Heart left ventricle (tissue), 16 donors: ENCODE measurements around the gene CEP131. TPM values are rescaled to one million over a fixed set of nuclear protein-coding genes. Genes with fewer than 3 reads are reported as not detected.

ENCODE experiments used
- ATAC-seq, 4 donors: fragments of 200-7000 bp; cut with Tn5 transposase; one replicate each; pipeline ENCODE4 v1.9.1; 2020 to 2022; ENCODE audit warnings: moderate library complexity in 4 of 4, mild to moderate bottlenecking in 3 of 4, moderate number of reproducible peaks in 1 of 4
- DNase-seq, 5 donors: peaks; one replicate each; pipeline ENCODE4 v3.0.0-alpha.2; 2020
- H3K27ac ChIP-seq, 12 donors: fragments of 200-600 bp; sonication (generic) in 4 of 12; one replicate each; pipeline versions ENCODE4 v1.5.0 to v1.8.0; 2016 to 2022; ENCODE audit warnings: mild to moderate bottlenecking in 2 of 12
- H3K27me3 ChIP-seq, 9 donors: fragments of 200-600 bp; sonication (generic) in 2 of 9; one replicate each; pipeline versions ENCODE4 v1.5.1 to v1.8.0; 2016 to 2022; ENCODE audit warnings: mild to moderate bottlenecking in 3 of 9
- H3K36me3 ChIP-seq, 9 donors: fragments of 200-600 bp; sonication (generic) in 2 of 9; one replicate each; pipeline versions ENCODE4 v1.5.0 to v1.8.0; 2018 to 2022; ENCODE audit warnings: mild to moderate bottlenecking in 2 of 9
- H3K4me1 ChIP-seq, 12 donors: fragments of 200-600 bp; sonication (generic) in 4 of 12; one replicate each; pipeline versions ENCODE4 v1.5.0 to v1.8.0; 2016 to 2022; ENCODE audit warnings: mild to moderate bottlenecking in 3 of 12
- H3K4me3 ChIP-seq, 12 donors: fragments of 200-600 bp; sonication (generic) in 4 of 12; one replicate each; pipeline versions ENCODE4 v1.5.0 to v1.8.0; 2017 to 2022; ENCODE audit warnings: mild to moderate bottlenecking in 9 of 12, moderate library complexity in 4 of 12
- H3K9me3 ChIP-seq, 12 donors: fragments of 200-600 bp; sonication (generic) in 4 of 12; one replicate each; pipeline versions ENCODE4 v1.5.0 to v1.8.0; 2016 to 2022; ENCODE audit warnings: mild to moderate bottlenecking in 1 of 12
- CTCF ChIP-seq, 12 donors: fragments of 200-600 bp; sonication (generic) in 4 of 12; IDR thresholded peaks; one replicate each; pipeline versions ENCODE4 v1.5.0 to v1.8.0; 2018 to 2022; ENCODE audit warnings: antibody characterized with exemption in 12 of 12, mild to moderate bottlenecking in 5 of 12
- POLR2A ChIP-seq, 2 donors: fragments of 450-650 bp; IDR thresholded peaks; one replicate each; pipeline ENCODE4 v1.6.1; 2017; ENCODE audit warnings: antibody characterized with exemption in 2 of 2, mild to moderate bottlenecking in 2 of 2, moderate library complexity in 2 of 2
- WGBS, 4 donors: extraction: QIAGEN DNeasy Blood & Tissue Kit in 2 of 4; methylation state at CpG; one replicate each; pipeline versions ENCODE4 v1.1.5 to v1.1.7; 2013 to 2018; 5-methylcytosine and 5-hydroxymethylcytosine counted together
- intact Hi-C, 10 donors: fragments of 100-400 bp; cut with DNase I; formaldehyde crosslinking; loops; one replicate each; pipeline versions ENCODE4 v1.11.1 to v1.14.2; 2022
- polyA plus RNA-seq, 2 donors: library from polyadenylated mRNA; stranded (reverse); fragments of 200-250 nt; gene quantifications; one replicate each; pipeline ENCODE4 v1.2.3, GENCODE V29; 2013
- total RNA-seq, 9 donors: library from RNA; depleted of rRNA in 2 of 9; stranded (reverse); fragments of >200 nt in 2 of 9; fragmentation: NEBNext Ultra II Directional in 3 of 9; extraction: Animal tissue kit (Norgen Biotek cat#: 25700) in 3 of 9; gene quantifications; one replicate each; pipeline versions ENCODE4 v1.1.0 to v1.2.4, GENCODE V29; 2016 to 2023
- donor health status: ischemic (EF 13 %, LVEDD 7.1; RV severe dilation, severe dysfunction).
- donor health status: healthy with polysubstance abuse.
- donor health status: DM: no; HTN: yes; CAD: no.
- donor health status: DM: no; HTN: no; CAD: no.
- donor health status: ischemic (EF 25% LVEDD 6.9; RV normal size, moderate dysfunction).
- donor health status: ischemic (EF 25% LVEDD 5.7; RV mildly dilated, moderate dysfunction).
- donor health status: healthy.
- donor health status: DM: yes; HTN: yes; CAD: no.
- donor health status: ischemic (EF 35%, LVEDD 5.7; RV mildly dilated, moderate dysfunction).
- donor health status: nonischemic (EF 11% LVEDD 7.7; RV severe dilation, severe dysfunction).
- donor health status: DM: yes; HTN: yes; CAD: no.
- donor health status: PGD.
- donor health status: ischemic (EF 29% LVEDD 5.4; RV normal size, mild dysfunction).
- donor health status: nonischemic (EF 23%, LVEDD 6.1; RV moderate dilation, normal function).

CEP131 gene
- total and polyA plus RNA-seq, 11 donors = 7.0 to 15.8 (median 8.9) TPM

DNA sequence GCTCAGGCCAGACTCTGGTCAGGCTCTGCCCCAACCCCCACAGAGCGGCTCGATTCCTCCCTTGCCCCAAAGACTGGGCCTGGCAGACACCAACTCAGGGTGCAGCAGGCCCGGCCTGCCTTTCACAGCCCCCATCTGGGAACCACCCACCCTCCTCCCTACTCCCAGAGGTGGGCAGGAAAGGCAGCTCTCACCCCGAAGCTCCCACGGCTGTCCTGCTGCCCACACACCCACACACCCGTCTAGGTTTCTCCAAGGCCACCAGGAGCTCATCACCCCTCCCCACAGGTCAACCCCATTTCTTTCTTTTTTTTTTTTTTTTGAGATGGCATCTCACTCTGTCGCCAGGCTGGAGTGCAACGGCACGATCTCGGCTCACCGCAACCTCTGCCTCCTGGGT is 3.8 kb downstream of the CEP131 start:
- Histone ChIP-seq H3K4me1 (peaks cover 6 to 25% (median 18%) of the 10 kb centered on the region in 12 donors), H3K36me3 (peaks cover 0 to 12% (median 3%) of the 10 kb centered on the region in 9 donors), H3K4me3 (no peak overlapping the region), H3K27me3 (no peaks in the 10 kb centered on the region), H3K9me3 (no peaks in the 10 kb centered on the region), H3K27ac (no peak overlapping the region)
- ATAC-seq = no peak
- DNase-seq = no peak
- intact Hi-C loops = no loop called here
- WGBS, 4 donors = 94 to 97% (median 94%) methylated on average over 11 of the region's 11 CpGs
- TF ChIP-seq CTCF (IDR thresholded peaks at IDR 0.05) (no peak), POLR2A (IDR thresholded peaks at IDR 0.05) (no peak)

- intact Hi-C loops = no loop called here
- H3K27me3 ChIP-seq = no peaks in the 10 kb centered on the region
- H3K4me3 ChIP-seq = no peak overlapping the region
- ATAC-seq = no peak
- no peaks in the 10 kb centered on the region for H3K9me3 ChIP-seq
- peaks cover 6 to 20% (median 15%) of the 10 kb centered on the region in 12 donors for H3K4me1 ChIP-seq
- TF ChIP-seq CTCF (IDR thresholded peaks at IDR 0.05) (no peak), POLR2A (IDR thresholded peaks at IDR 0.05) (no peak)
- peaks cover 0 to 12% (median 3%) of the 10 kb centered on the region in 9 donors for H3K36me3 ChIP-seq
- H3K27ac ChIP-seq = no peak overlapping the region
- DNase-seq = no peak
- WGBS, 4 donors = 85 to 93% (median 88%) methylated on average over 12 to 13 of the region's 13 CpGs
Measured at GRCh38 chr17:81218459-81218858, 4.3 kb downstream of the CEP131 start.

DNA sequence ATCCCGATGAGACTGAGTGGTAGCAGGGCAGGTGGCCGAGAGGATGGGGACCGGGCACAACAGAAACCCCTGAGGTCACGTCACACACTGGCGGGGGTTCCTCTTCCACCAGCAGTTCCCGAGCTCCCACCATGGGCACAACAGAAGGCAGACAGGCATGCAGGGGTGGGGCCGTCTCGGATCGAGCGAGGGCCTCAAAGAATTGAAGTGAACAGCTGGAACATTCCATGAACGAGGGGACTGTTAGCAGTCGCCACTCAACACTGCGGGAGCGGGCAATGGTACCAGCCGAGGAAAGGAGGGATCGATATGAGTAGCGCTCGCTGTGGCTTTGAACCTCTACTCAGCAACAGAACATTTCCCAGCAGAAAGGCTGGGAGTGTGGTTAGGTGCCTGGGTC is 5.3 kb downstream of the CEP131 start:
- ATAC-seq = no peak

DNA sequence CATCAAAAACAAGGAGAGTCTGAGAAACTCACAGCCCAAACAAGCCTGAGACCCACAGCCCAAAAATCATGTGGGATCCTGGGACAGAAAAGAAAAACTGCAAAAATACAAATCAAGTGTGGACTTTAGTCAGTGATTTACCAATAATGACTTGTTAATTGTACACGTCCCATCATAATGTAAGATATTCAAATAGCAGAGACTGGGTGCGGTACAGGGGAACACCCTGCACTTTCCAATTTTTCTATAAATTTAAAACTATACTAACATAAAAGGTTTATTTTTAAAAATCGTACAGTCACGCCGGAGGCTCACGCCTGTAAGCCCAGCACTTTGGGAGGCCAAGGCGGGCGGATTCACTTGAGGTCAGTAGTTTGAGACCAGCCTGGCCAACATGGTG is 8.8 kb downstream of the CEP131 start:
- DNase-seq (no peak), ATAC-seq (no peak)
- intact Hi-C loops = no loop called here
- H3K4me3 ChIP-seq = no peak overlapping the region
- H3K36me3 ChIP-seq = peaks cover 0 to 5% (median 0%) of the 10 kb centered on the region in 9 donors
- 95 to 97% (median 97%) methylated on average over 8 of the region's 8 CpGs for WGBS, 4 donors
- H3K27me3 ChIP-seq = no peaks in the 10 kb centered on the region
- no peak for TF ChIP-seq CTCF (IDR thresholded peaks at IDR 0.05)
- H3K27ac ChIP-seq = no peak overlapping the region
- peaks cover 0 to 9% (median 0%) of the 10 kb centered on the region in 12 donors for H3K4me1 ChIP-seq
- no peaks in the 10 kb centered on the region for H3K9me3 ChIP-seq

More for the DNA sequence above, 5.3 kb downstream of the CEP131 start:
- Histone ChIP-seq H3K4me3 (no peak overlapping the region), H3K9me3 (no peaks in the 10 kb centered on the region), H3K27ac (no peak overlapping the region), H3K27me3 (no peaks in the 10 kb centered on the region), H3K36me3 (peaks cover 0 to 12% (median 3%) of the 10 kb centered on the region in 9 donors), H3K4me1 (peaks cover 6 to 15% (median 11%) of the 10 kb centered on the region in 12 donors)
- no peak for DNase-seq
- intact Hi-C loops = no loop called here
- 89 to 98% (median 91%) methylated on average over 18 of the region's 18 CpGs for whole genome bisulfite sequencing, 4 donors
- TF ChIP-seq CTCF (IDR thresholded peaks at IDR 0.05) (no peak), POLR2A (IDR thresholded peaks at IDR 0.05) (no peak)
